KMS-11 (cell line): ENCODE measurements around the gene SPACA6.
A peak's percentile ranks its signal among the peaks of the same experiment; 100 is the strongest.

Experiments
- H2AFZ ChIP-seq: fragments of 200-600 bp; sonication (generic); 2 replicates; pipeline ENCODE4 v1.6.1; 2016; ENCODE audit warnings: antibody characterized with exemption, mixed run types, low read depth
- H3K27ac ChIP-seq: fragments of 200-600 bp; sonication (generic); 2 replicates; pipeline ENCODE4 v1.6.1; 2016; ENCODE audit warnings: mild to moderate bottlenecking, mixed run types
- H3K27me3 ChIP-seq: fragments of 200-600 bp; sonication (generic); 2 replicates; pipeline ENCODE4 v1.6.1; 2017; ENCODE audit warnings: mild to moderate bottlenecking, low read depth, mixed run types, moderate library complexity; ENCODE audit not compliant: insufficient read depth
- H3K36me3 ChIP-seq: fragments of 200-600 bp; sonication (generic); 2 replicates; pipeline ENCODE4 v1.6.1; 2017; ENCODE audit warnings: mild to moderate bottlenecking, mixed run types; ENCODE audit not compliant: insufficient read depth
- H3K4me1 ChIP-seq: fragments of 200-600 bp; sonication (generic); 2 replicates; pipeline ENCODE4 v1.6.1; 2016; ENCODE audit warnings: mild to moderate bottlenecking, low read depth, mixed run types; ENCODE audit not compliant: poor library complexity, severe bottlenecking
- H3K4me2 ChIP-seq: fragments of 200-600 bp; sonication (generic); 2 replicates; pipeline ENCODE4 v1.7.0; 2016; ENCODE audit warnings: mild to moderate bottlenecking, mixed run types
- H3K4me3 ChIP-seq: fragments of 200-600 bp; sonication (generic); IDR thresholded peaks from 2 replicates; pipeline ENCODE4 v1.6.1; 2017; ENCODE audit warnings: low read depth, low read length, mixed read lengths; ENCODE audit not compliant: insufficient read depth
- H3K79me2 ChIP-seq: fragments of 200-600 bp; sonication (generic); 2 replicates; pipeline ENCODE4 v1.6.1; 2016; ENCODE audit warnings: low read depth, mixed run types; ENCODE audit not compliant: insufficient read depth
- H3K9ac ChIP-seq: fragments of 200-600 bp; sonication (generic); 2 replicates; pipeline ENCODE4 v1.6.1; 2016; ENCODE audit warnings: mild to moderate bottlenecking, mixed run types
- H4K20me1 ChIP-seq: fragments of 200-600 bp; sonication (generic); 2 replicates; pipeline ENCODE4 v1.6.1; 2016; ENCODE audit warnings: mild to moderate bottlenecking, mixed run types; ENCODE audit not compliant: insufficient read depth
- CTCF ChIP-seq: fragments of 200-600 bp; sonication (generic); conservative IDR thresholded peaks from 2 replicates; pipeline ENCODE4 v1.6.1; 2017; ENCODE audit warnings: low read depth, mild to moderate bottlenecking, antibody characterized with exemption, low read length, moderate library complexity, mixed read lengths

Gene SPACA6

GRCh38 chr19:51660975-51661600, 32.0 kb upstream of the SPACA6 start:
- Histone ChIP-seq H3K79me2 (no peaks in the 10 kb centered on the region), H3K4me2 (no peak overlapping the region), H3K27ac (no peak overlapping the region), H3K9ac (no peak overlapping the region), H4K20me1 (no peaks in the 10 kb centered on the region), H3K36me3 (no peaks in the 10 kb centered on the region), H3K27me3 (no peaks in the 10 kb centered on the region; the same call in 1 of the 2 replicates), H2AFZ (no peak overlapping the region), H3K4me1 (no peaks in the 10 kb centered on the region), H3K4me3 (no peak overlapping the region)
- peak; percentile 35; the same call in 1 of the 2 replicates for TF ChIP-seq CTCF

GRCh38 chr19:51663650-51664049, 29.5 kb upstream of the SPACA6 start:
- no peak for TF ChIP-seq CTCF
- no peaks in the 10 kb centered on the region for H3K36me3 ChIP-seq
- no peak overlapping the region for H2AFZ ChIP-seq
- no peaks in the 10 kb centered on the region for H3K79me2 ChIP-seq
- no peaks in the 10 kb centered on the region; the same call in 1 of the 2 replicates for H3K27me3 ChIP-seq
- no peaks in the 10 kb centered on the region for H3K4me1 ChIP-seq
- no peak overlapping the region for H3K4me2 ChIP-seq
- H3K27ac ChIP-seq = no peak overlapping the region
- no peaks in the 10 kb centered on the region for H4K20me1 ChIP-seq
- no peak overlapping the region for H3K9ac ChIP-seq
- H3K4me3 ChIP-seq = no peak overlapping the region

DNA sequence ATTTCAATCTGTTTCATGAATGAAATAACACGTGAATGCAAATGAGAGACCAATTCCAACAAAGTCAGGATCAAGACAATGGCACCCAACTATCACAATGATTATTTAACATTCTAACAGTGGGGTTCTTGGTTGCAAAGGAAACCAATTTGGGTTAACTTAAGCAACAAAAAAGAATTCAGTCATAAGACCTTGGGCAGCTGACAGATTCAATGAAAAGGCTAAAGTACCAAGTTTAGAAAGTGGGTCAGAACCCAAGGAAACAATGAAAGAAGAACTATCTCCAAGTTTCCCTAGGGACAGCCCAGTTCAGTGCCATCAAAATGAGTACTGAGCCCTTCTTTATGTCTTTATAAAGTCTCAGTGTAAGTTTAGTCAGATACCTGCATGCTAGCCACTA, 29.0 kb upstream of the SPACA6 start:
- Histone ChIP-seq H3K79me2 (no peaks in the 10 kb centered on the region), H3K27me3 (no peaks in the 10 kb centered on the region), H4K20me1 (no peaks in the 10 kb centered on the region), H3K36me3 (no peaks in the 10 kb centered on the region), H3K4me1 (no peaks in the 10 kb centered on the region), H3K4me2 (no peak overlapping the region), H2AFZ (no peak overlapping the region), H3K4me3 (no peak overlapping the region), H3K9ac (no peak overlapping the region), H3K27ac (no peak overlapping the region)
- no peak for TF ChIP-seq CTCF

DNA sequence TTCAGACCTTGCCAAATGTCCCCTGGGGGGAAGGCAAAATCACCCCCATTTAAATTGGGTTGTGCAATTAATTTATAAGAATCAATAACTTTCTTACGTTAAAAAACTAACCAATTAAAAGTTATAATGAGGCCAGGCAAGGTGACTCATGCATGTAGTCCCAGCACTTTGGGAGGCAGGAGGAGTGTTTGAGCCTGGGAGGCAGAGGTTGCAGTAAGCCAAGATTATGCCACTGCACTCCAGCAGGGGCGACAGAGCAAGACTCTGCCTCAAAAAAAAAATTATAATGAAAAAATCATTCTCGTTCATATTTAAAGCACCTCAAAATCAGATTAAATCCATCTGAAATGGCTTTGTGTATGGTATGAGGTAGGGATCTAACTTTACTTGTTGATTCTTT, 28.1 kb upstream of the SPACA6 start:
- H3K4me3 ChIP-seq = no peak overlapping the region
- H3K4me1 ChIP-seq = no peaks in the 10 kb centered on the region
- H3K27ac ChIP-seq = no peak overlapping the region
- H3K36me3 ChIP-seq = no peaks in the 10 kb centered on the region
- H2AFZ ChIP-seq = no peak overlapping the region
- H4K20me1 ChIP-seq = no peaks in the 10 kb centered on the region
- H3K79me2 ChIP-seq = no peaks in the 10 kb centered on the region
- H3K4me2 ChIP-seq = no peak overlapping the region
- no peaks in the 10 kb centered on the region for H3K27me3 ChIP-seq
- no peak overlapping the region for H3K9ac ChIP-seq
- no peak for TF ChIP-seq CTCF
